Gastroesophageal sphincter (tissue), 4 donors: ENCODE measurements around the gene SCN8A. TPM values are rescaled to one million over a fixed set of nuclear protein-coding genes. Genes with fewer than 3 reads are reported as not detected.

Experiments used
- ATAC-seq: fragments of 150-250 bp; one replicate; pipeline ENCODE4 v1.9.1; 2016; ENCODE audit warnings: mild to moderate bottlenecking, moderate library complexity
- H3K27ac ChIP-seq, 4 donors: fragments of 200-600 bp; sonication (generic) in 3 of 4; 1 replicate in 3 of 4; 2 replicates in 1 of 4; pipeline ENCODE4 v1.5.1; 2016 to 2019
- H3K27me3 ChIP-seq: fragments of 200-600 bp; sonication (generic); one replicate; pipeline ENCODE4 v1.5.1; 2019
- H3K36me3 ChIP-seq, 2 donors: fragments of 200-600 bp; sonication (generic); one replicate each; pipeline ENCODE4 v1.5.1; 2019; ENCODE audit warnings: control low read depth in 1 of 2
- H3K4me1 ChIP-seq, 3 donors: fragments of 200-600 bp; sonication (generic); 1 replicate in 2 of 3; 2 replicates in 1 of 3; pipeline ENCODE4 v1.5.1; 2016 to 2019; ENCODE audit warnings: control low read depth in 2 of 3
- H3K4me3 ChIP-seq, 2 donors: fragments of 200-600 bp; sonication (generic); one replicate each; pipeline ENCODE4 v1.5.1; 2019; ENCODE audit warnings: mild to moderate bottlenecking in 1 of 2, moderate library complexity in 1 of 2
- H3K9me3 ChIP-seq, 3 donors: fragments of 200-600 bp; sonication (generic); one replicate each; pipeline ENCODE4 v1.5.1; 2017 to 2019; ENCODE audit warnings: control low read depth in 2 of 3
- CTCF ChIP-seq, 4 experiments: fragments of 200-600 bp in 2 of 4; fragments of 450-650 bp in 2 of 4; sonication (generic) in 1 of 4; IDR thresholded peaks; one replicate each; pipeline ENCODE4 v1.5.1; 2017 to 2019; ENCODE audit warnings: antibody characterized with exemption in 4 of 4, mild to moderate bottlenecking in 2 of 4, moderate library complexity in 2 of 4
- EP300 ChIP-seq: sonication (generic); formaldehyde crosslinking; IDR thresholded peaks from one replicate; pipeline ENCODE4 v1.6.1; 2017; ENCODE audit warnings: antibody characterized with exemption, mild to moderate bottlenecking
- POLR2A ChIP-seq, 2 donors: fragments of 450-650 bp; IDR thresholded peaks; one replicate each; pipeline ENCODE4 v1.6.1; 2017; ENCODE audit warnings: antibody characterized with exemption in 2 of 2, mild to moderate bottlenecking in 2 of 2, moderate library complexity in 1 of 2
- POLR2AphosphoS5 ChIP-seq: sonication (generic); formaldehyde crosslinking; IDR thresholded peaks from one replicate; pipeline ENCODE4 v1.6.1; 2017; ENCODE audit warnings: antibody characterized with exemption
- WGBS, 2 donors: methylation state at CpG; one replicate each; pipeline ENCODE4 v1.1.5; 2018; ENCODE audit warnings: low coverage in 1 of 2; 5-methylcytosine and 5-hydroxymethylcytosine counted together
- total RNA-seq, 4 donors: library from RNA; depleted of rRNA; stranded (reverse); fragments of >200 nt; gene quantifications; one replicate each; pipeline ENCODE4 v1.1.0, GENCODE V29; 2016

The SCN8A gene
- total RNA-seq, 4 donors from 2014 or later = 0.47 to 1.2 (median 0.60) TPM

- H3K4me1 ChIP-seq = peaks cover 0 to 23% (median 9%) of the 10 kb centered on the region in 3 donors
- no peaks in the 10 kb centered on the region for H3K9me3 ChIP-seq
- WGBS, 2 donors = 74 to 83% methylated on average over 1 to 3 of the region's 3 CpGs
- peaks cover 80% of the 10 kb centered on the region for H3K27me3 ChIP-seq
- H3K4me3 ChIP-seq = no peak overlapping the region
- no peak overlapping the region for H3K27ac ChIP-seq
- no peak for ATAC-seq
- no peaks in the 10 kb centered on the region for H3K36me3 ChIP-seq
- TF ChIP-seq EP300 (no peak), POLR2AphosphoS5 (no peak), POLR2A (IDR thresholded peaks at IDR 0.05) (no peak), CTCF (IDR thresholded peaks at IDR 0.05) (no peak)
Observed at GRCh38 chr12:51860986-51861385, 270.0 kb downstream of the SCN8A start.

Other genes with a start within 250 kb of the SCN8A start
- not detected for gene CELA1, start 244.6 kb upstream of the SCN8A start, total RNA-seq
- gene GALNT6, start 199.8 kb upstream of the SCN8A start, total RNA-seq = 1 to 10 TPM; 2.1 to 3.5 (median 2.4) TPM
- gene SLC4A8, start 166.4 kb upstream of the SCN8A start, total RNA-seq = 1 to 10 TPM in 1 of 4 donors, under 1 TPM in 3; 0.27 to 5.3 (median 0.76) TPM